ENCODE measurements around the gene TIMM10.

- TF ChIP-seq, protein P1, sequence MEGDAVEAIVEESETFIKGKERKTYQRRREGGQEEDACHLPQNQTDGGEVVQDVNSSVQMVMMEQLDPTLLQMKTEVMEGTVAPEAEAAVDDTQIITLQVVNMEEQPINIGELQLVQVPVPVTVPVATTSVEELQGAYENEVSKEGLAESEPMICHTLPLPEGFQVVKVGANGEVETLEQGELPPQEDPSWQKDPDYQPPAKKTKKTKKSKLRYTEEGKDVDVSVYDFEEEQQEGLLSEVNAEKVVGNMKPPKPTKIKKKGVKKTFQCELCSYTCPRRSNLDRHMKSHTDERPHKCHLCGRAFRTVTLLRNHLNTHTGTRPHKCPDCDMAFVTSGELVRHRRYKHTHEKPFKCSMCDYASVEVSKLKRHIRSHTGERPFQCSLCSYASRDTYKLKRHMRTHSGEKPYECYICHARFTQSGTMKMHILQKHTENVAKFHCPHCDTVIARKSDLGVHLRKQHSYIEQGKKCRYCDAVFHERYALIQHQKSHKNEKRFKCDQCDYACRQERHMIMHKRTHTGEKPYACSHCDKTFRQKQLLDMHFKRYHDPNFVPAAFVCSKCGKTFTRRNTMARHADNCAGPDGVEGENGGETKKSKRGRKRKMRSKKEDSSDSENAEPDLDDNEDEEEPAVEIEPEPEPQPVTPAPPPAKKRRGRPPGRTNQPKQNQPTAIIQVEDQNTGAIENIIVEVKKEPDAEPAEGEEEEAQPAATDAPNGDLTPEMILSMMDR (IDR thresholded peaks at IDR 0.05), result no peak
- no peak for TF ChIP-seq POLR2A (IDR thresholded peaks at IDR 0.05)
- no peak for TF ChIP-seq POLR2AphosphoS5 (IDR thresholded peaks at IDR 0.05)
Measured at GRCh38 chr11:57539342-57539741, 8.8 kb upstream of the TIMM10 start.

Data from transverse colon (tissue), 4 donors.